ENCODE results near the gene GDPD4. TPM values are rescaled to one million over a fixed set of nuclear protein-coding genes. Genes with fewer than 3 reads are reported as not detected.

The GDPD4 gene
- total and polyA plus RNA-seq, 10 of the 15 experiments (the other 5 are each of a cell fraction or from before 2014, with no cell fraction given) = 0.23 TPM; not detected in 9

DNA sequence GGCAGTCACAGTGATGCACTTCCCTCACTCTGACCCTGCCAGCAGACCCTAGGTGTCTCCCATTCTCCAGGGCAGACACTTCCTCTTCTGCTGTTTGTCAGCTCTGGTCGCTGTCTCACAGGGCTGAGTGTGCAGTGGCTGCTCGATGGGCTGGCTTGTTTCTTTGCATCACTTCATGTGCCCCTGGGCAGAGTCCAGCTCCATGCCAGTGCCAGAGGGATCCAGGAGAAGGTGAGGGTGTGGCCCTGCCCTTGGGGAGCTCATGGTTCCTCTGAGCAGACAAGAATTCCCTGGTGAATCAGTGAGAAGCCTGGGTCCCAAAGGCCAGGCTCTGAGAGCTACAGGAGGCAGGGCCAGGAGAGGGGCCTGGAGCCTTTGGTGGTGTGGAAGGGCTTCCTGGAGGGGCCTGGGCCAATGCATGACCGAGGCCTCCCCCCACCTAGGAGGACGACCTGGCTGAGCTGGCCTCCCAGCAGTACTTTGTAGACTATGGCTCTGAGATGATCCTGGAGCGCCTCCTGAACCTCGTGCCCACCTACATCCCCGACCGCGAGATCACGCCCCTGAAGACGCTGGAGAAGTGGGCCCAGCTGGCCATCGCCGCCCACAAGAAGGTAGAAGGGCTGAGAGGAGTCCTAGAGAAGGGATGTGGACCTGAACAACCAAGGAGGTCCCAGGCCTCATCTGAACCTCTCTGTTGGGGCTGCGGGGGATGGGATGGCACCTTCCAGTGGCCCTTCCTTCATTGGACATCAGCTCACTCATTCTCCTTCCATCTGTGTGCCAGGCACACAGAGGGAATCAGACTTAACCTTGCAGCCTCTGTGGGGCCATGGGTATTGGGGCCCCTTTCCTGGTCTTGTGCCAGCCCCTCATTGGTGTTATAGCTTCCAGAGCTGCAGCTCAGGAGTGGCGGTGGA, 107.3 kb downstream of the GDPD4 start:
- ChIA-PET RAD21 (ENCODE audit: unreplicated experiment) (interaction anchor here (3.0 kb wide), 1 partner anchor 355 kb away, joined by 26 read pairs; no protein-coding TSS in a partner anchor), CTCF (interaction anchor here (1.2 to 3.5 kb wide), 5 partner anchors 67 to 425 kb away, joined by 3 to 40 read pairs (median 5); no protein-coding TSS in a partner anchor), POLR2A (no interaction called here), SMC1A (ENCODE audit: uncharacterized antibody, unreplicated experiment) (interaction anchor here (1.5 kb wide), 1 partner anchor 354 kb away, joined by 3 read pairs; no protein-coding TSS in a partner anchor)
- DNase-seq (ENCODE audit: low read depth, low spot score) (no peak), ATAC-seq (no peak), FAIRE-seq (no peak)
- no peaks in the 10 kb centered on the region for H3K36me3 ChIP-seq (ENCODE audit: control insufficient read depth in 2 of 2, insufficient read depth in 2 of 2, low read length in 1 of 2)
- no peaks in the 10 kb centered on the region for H3K9me3 ChIP-seq (replicated peaks; ENCODE audit: control insufficient read depth, insufficient read depth, low read length)
- H3K4me2 ChIP-seq (ENCODE audit: control insufficient read depth, insufficient read depth) = no peak overlapping the region
- 36% methylated on average over 15 of the region's 15 CpGs for WGBS (ENCODE audit: insufficient coverage, insufficient replicate concordance, low lambda C conversion rate, missing lambda C conversion rate)
- in situ Hi-C loops (cut with MboI) = no loop called here
- no peaks in the 10 kb centered on the region for H3K4me1 ChIP-seq (ENCODE audit: control insufficient read depth, insufficient read depth, low read length)
- intact Hi-C loops (cut with micrococcal nuclease; ENCODE audit: unreplicated experiment) = loop anchor here (2.0 kb wide), 1 partner anchor 425 kb away; no protein-coding TSS in a partner anchor
- no peak overlapping the region for H3K4me3 ChIP-seq
- H3K79me2 ChIP-seq (ENCODE audit: control insufficient read depth, insufficient read depth, low read length) = peaks cover 1% of the 10 kb centered on the region; the same call in 1 of the 2 replicates
- H3K27me3 ChIP-seq (replicated peaks in 1 of 2; ENCODE audit: control insufficient read depth in 2 of 2, insufficient read depth in 2 of 2, low read length in 1 of 2) = no peaks in the 10 kb centered on the region
- H3K27ac ChIP-seq (ENCODE audit: control insufficient read depth, insufficient read depth) = no peak overlapping the region
- no peak overlapping the region for H2AFZ ChIP-seq (ENCODE audit: control insufficient read depth, low read depth, low read length)
- H3K9ac ChIP-seq (ENCODE audit: control insufficient read depth, insufficient read depth, low read length) = no peak overlapping the region
- TF ChIP-seq JUNB (IDR thresholded peaks at IDR 0.05) = no peak
- no peak for TF ChIP-seq CBFB (IDR thresholded peaks at IDR 0.05; ENCODE audit: low read depth)
- no peak for TF ChIP-seq CREB1 (IDR thresholded peaks at IDR 0.05; ENCODE audit: low read depth)
- TF ChIP-seq, protein P1, sequence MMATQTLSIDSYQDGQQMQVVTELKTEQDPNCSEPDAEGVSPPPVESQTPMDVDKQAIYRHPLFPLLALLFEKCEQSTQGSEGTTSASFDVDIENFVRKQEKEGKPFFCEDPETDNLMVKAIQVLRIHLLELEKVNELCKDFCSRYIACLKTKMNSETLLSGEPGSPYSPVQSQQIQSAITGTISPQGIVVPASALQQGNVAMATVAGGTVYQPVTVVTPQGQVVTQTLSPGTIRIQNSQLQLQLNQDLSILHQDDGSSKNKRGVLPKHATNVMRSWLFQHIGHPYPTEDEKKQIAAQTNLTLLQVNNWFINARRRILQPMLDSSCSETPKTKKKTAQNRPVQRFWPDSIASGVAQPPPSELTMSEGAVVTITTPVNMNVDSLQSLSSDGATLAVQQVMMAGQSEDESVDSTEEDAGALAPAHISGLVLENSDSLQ (IDR thresholded peaks at IDR 0.05) = no peak
- no peak for TF ChIP-seq YBX1 (IDR thresholded peaks at IDR 0.05)
- no peak for TF ChIP-seq EP300 (IDR thresholded peaks at IDR 0.05; ENCODE audit: borderline replicate concordance in 1 of 2, control insufficient read depth in 1 of 2, low read depth in 2 of 2, low read length in 2 of 2)
- no peak for TF ChIP-seq EGR1 (IDR thresholded peaks at IDR 0.05; ENCODE audit: borderline replicate concordance in 1 of 2, low read depth in 2 of 2, low read length in 2 of 2)
- TF ChIP-seq, protein P2, sequence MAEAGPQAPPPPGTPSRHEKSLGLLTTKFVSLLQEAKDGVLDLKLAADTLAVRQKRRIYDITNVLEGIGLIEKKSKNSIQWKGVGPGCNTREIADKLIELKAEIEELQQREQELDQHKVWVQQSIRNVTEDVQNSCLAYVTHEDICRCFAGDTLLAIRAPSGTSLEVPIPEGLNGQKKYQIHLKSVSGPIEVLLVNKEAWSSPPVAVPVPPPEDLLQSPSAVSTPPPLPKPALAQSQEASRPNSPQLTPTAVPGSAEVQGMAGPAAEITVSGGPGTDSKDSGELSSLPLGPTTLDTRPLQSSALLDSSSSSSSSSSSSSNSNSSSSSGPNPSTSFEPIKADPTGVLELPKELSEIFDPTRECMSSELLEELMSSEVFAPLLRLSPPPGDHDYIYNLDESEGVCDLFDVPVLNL (IDR thresholded peaks at IDR 0.05; ENCODE audit: low read depth, low read length) = no peak
- no peak for TF ChIP-seq TARDBP (IDR thresholded peaks at IDR 0.05; ENCODE audit: borderline replicate concordance)
- TF ChIP-seq MEF2A (IDR thresholded peaks at IDR 0.05; ENCODE audit: insufficient read depth, low read depth, low read length) = no peak
- TF ChIP-seq POLR2AphosphoS2 (IDR thresholded peaks at IDR 0.05; ENCODE audit: low read depth, low read length) = no peak
- no peak for TF ChIP-seq ATF7 (IDR thresholded peaks at IDR 0.05; ENCODE audit: low read depth)
- TF ChIP-seq ZNF622 (IDR thresholded peaks at IDR 0.05) = no peak
- no peak for TF ChIP-seq CBX5 (IDR thresholded peaks at IDR 0.05; ENCODE audit: low read depth)
- no peaks in the 10 kb centered on the region for H4K20me1 ChIP-seq (ENCODE audit: control insufficient read depth, insufficient read depth)
- BruUV-seq (replicated peaks) = no TSS peak

All from GM12878 (cell line).